HG03159 (cell line): ENCODE results near the gene NOTCH1.

Source experiments
- ATAC-seq: cut with Tn5 transposase; IDR thresholded peaks from one replicate; pipeline ENCODE4 v1.9.1; 2021; ENCODE audit warnings: mild to moderate bottlenecking, moderate library complexity; ENCODE audit not compliant: unreplicated experiment

Gene NOTCH1

GRCh38 chr9:136518623-136519022, 27.2 kb downstream of the NOTCH1 start:
- ATAC-seq: no peak

GRCh38 chr9:136517950-136518349, 27.9 kb downstream of the NOTCH1 start:
- ATAC-seq: no peak

GRCh38 chr9:136517012-136517743, 28.7 kb downstream of the NOTCH1 start:
- no peak for ATAC-seq

- ATAC-seq: no peak
Observed at GRCh38 chr9:136516191-136516654, 29.6 kb downstream of the NOTCH1 start.

- ATAC-seq: no peak
Observed at GRCh38 chr9:136515276-136515675, 30.6 kb downstream of the NOTCH1 start.

- no peak for ATAC-seq
Observed at GRCh38 chr9:136514022-136514714, 31.7 kb downstream of the NOTCH1 start.

GRCh38 chr9:136513191-136513590, 32.7 kb downstream of the NOTCH1 start:
- no peak for ATAC-seq

GRCh38 chr9:136512651-136513071, 33.2 kb downstream of the NOTCH1 start:
- ATAC-seq: no peak

- ATAC-seq: no peak
Observed at GRCh38 chr9:136511670-136512592, 33.9 kb downstream of the NOTCH1 start.

- ATAC-seq: no peak
Observed at GRCh38 chr9:136511144-136511669, 34.6 kb downstream of the NOTCH1 start.

GRCh38 chr9:136510561-136510960, 35.3 kb downstream of the NOTCH1 start:
- no peak for ATAC-seq

GRCh38 chr9:136509549-136509948, 36.3 kb downstream of the NOTCH1 start:
- ATAC-seq: no peak

GRCh38 chr9:136508729-136509500, 36.9 kb downstream of the NOTCH1 start:
- no peak for ATAC-seq

GRCh38 chr9:136507992-136508375, 37.9 kb downstream of the NOTCH1 start:
- ATAC-seq: no peak

- ATAC-seq: no peak
Observed at GRCh38 chr9:136507221-136507991, 38.4 kb downstream of the NOTCH1 start.

GRCh38 chr9:136506425-136506824, 39.4 kb downstream of the NOTCH1 start:
- no peak for ATAC-seq

GRCh38 chr9:136505406-136506403, 40.1 kb downstream of the NOTCH1 start:
- ATAC-seq: no peak
